GM12892 (cell line): ENCODE measurements around the gene MAML1.

Experiments used
- POLR2A ChIP-seq: IDR thresholded peaks from 2 replicates; pipeline ENCODE4 v1.6.1; 2011; ENCODE audit warnings: low read depth, low read length, control low read depth
- POLR2AphosphoS5 ChIP-seq: IDR thresholded peaks from 2 replicates; pipeline ENCODE4 v1.6.1; 2011; ENCODE audit warnings: low read depth, low read length, control low read depth
- TAF1 ChIP-seq: IDR thresholded peaks from 2 replicates; pipeline ENCODE4 v1.6.1; 2011; ENCODE audit warnings: low read depth, mild to moderate bottlenecking, control low read depth, low read length, borderline replicate concordance

DNA sequence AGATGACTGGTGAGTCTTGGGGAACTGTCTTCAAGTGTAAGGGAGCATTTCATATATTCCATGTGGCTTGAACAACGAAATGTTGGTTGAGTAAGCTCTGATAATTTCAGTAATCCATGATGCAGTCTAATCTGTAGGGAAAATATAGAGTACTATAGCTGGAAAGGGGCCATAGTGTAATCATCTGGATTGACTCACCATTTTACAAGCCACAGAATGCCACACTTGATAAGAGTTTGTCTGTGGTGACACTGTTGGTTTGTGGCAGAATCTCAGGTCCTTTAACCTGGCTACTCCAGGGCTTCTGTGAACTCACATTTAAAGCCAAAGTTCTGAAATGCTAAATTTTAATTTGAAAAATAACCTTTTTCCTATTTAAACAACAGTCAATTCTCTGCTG is 16.3 kb upstream of the MAML1 start:
- TF ChIP-seq POLR2A (no peak), POLR2AphosphoS5 (no peak), TAF1 (no peak)
